Peyer's patch (tissue), 4 donors: ENCODE results near the gene CD99.

ENCODE experiments used
- POLR2A ChIP-seq, 2 donors: fragments of 450-650 bp; IDR thresholded peaks; one replicate each; pipeline ENCODE4 v1.5.1; 2017; ENCODE audit warnings: antibody characterized with exemption in 2 of 2, mild to moderate bottlenecking in 2 of 2, moderate library complexity in 2 of 2
- TF ChIP-seq, protein P1 (sequence below), 6 experiments: fragments of 450-650 bp in 4 of 6; fragments of 200-600 bp in 2 of 6; sonication (generic) in 1 of 6; IDR thresholded peaks; one replicate each; pipeline ENCODE4 v1.5.1; 2017 to 2019; ENCODE audit warnings: antibody characterized with exemption in 6 of 6, mild to moderate bottlenecking in 3 of 6, moderate library complexity in 1 of 6

DNA sequence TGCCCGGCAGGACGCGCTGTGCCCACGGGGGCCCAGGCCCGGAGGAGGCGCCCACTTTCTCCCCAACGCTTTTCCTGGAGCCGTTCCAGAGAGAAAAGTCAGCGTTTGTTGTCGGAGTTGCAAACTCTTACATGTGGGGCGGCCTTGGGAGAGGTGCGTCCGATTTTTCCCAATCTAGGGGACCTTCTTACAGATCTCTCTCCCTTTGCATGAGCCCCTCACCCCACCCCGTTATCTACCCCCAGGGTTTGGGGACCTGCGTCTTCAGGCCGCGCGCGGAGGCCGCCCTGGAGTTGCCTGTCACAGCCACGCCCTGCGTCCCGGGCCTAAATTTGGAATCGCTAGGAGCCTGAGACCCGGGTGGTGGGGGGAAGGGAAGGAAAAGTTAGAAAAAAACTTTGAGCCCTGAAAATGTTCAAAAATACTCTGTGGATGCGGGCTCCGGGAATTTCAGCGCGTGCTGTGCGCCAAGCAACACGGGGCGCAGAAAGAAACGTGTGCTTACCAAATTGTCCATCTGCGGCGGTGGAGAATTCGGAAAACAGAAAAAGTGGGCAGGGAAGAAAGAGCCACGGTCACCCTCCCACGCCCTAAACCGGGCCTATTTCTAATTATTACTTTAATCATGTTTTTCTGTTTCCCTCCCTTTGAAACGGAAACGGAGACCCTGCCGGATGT, 587 bp downstream of the CD99 start:
- TF ChIP-seq, protein P1, sequence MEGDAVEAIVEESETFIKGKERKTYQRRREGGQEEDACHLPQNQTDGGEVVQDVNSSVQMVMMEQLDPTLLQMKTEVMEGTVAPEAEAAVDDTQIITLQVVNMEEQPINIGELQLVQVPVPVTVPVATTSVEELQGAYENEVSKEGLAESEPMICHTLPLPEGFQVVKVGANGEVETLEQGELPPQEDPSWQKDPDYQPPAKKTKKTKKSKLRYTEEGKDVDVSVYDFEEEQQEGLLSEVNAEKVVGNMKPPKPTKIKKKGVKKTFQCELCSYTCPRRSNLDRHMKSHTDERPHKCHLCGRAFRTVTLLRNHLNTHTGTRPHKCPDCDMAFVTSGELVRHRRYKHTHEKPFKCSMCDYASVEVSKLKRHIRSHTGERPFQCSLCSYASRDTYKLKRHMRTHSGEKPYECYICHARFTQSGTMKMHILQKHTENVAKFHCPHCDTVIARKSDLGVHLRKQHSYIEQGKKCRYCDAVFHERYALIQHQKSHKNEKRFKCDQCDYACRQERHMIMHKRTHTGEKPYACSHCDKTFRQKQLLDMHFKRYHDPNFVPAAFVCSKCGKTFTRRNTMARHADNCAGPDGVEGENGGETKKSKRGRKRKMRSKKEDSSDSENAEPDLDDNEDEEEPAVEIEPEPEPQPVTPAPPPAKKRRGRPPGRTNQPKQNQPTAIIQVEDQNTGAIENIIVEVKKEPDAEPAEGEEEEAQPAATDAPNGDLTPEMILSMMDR (IDR thresholded peaks at IDR 0.05) = no peak
- no peak for TF ChIP-seq POLR2A (IDR thresholded peaks at IDR 0.05)
